Measurements from ENCODE around the gene SGMS2.

DNA sequence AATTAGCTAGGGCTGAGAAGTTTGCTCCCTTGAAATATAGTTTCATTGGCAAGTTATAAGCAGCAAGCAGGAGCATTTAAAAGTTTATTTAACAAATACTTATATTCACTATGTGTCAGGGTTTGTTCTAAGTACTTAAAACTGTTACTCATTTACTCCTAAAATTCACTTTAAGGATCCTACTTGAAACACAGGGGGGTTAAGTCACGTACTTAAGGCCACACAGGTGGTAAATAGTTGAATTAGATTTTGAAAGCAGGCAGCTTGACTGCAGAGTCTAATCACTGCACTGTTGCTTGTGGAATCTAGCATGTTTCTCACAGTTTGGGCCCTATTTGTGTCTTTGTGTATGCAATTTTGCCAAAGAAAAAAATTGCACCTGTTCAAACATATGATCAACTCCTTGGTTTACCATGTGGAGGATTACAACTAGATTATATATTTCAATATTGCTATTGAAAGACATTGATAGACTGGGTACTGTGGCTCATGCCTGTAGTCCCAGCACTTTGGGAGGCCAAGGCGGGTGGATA is 7.6 kb downstream of the SGMS2 start:
- TF ChIP-seq, protein P1, sequence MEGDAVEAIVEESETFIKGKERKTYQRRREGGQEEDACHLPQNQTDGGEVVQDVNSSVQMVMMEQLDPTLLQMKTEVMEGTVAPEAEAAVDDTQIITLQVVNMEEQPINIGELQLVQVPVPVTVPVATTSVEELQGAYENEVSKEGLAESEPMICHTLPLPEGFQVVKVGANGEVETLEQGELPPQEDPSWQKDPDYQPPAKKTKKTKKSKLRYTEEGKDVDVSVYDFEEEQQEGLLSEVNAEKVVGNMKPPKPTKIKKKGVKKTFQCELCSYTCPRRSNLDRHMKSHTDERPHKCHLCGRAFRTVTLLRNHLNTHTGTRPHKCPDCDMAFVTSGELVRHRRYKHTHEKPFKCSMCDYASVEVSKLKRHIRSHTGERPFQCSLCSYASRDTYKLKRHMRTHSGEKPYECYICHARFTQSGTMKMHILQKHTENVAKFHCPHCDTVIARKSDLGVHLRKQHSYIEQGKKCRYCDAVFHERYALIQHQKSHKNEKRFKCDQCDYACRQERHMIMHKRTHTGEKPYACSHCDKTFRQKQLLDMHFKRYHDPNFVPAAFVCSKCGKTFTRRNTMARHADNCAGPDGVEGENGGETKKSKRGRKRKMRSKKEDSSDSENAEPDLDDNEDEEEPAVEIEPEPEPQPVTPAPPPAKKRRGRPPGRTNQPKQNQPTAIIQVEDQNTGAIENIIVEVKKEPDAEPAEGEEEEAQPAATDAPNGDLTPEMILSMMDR (IDR thresholded peaks at IDR 0.05; ENCODE audit: low read length), result no peak
- no peak for TF ChIP-seq EZH2phosphoT487 (IDR thresholded peaks at IDR 0.05; ENCODE audit: low read length)
